Measurements from ENCODE around the gene PPP2R5C. TPM values are rescaled to one million over a fixed set of nuclear protein-coding genes. Genes with fewer than 3 reads are reported as not detected.

PPP2R5C gene
- total and polyA plus RNA-seq, 9 of the 15 experiments (the other 6 are each of a cell fraction or from before 2014, with no cell fraction given): 284 to 617 (median 395) TPM

- Histone ChIP-seq H3K27me3 (ENCODE audit: control insufficient read depth in 2 of 2, insufficient read depth in 2 of 2, low read length in 2 of 2) (no peaks in the 10 kb centered on the region), H3K9me3 (replicated peaks; ENCODE audit: control insufficient read depth, insufficient read depth, low read depth, low read length) (peaks cover 11% of the 10 kb centered on the region), H3K9me1 (ENCODE audit: control insufficient read depth, insufficient read depth, low read length) (no peaks in the 10 kb centered on the region), H3K4me2 (ENCODE audit: insufficient read depth, low read length) (peak overlapping the region; percentile 65; the same call in 1 of the 2 replicates), H3K9ac (ENCODE audit: insufficient read depth in 1 of 2, low read depth in 2 of 2, low read length in 2 of 2) (peak overlapping the region; percentile 64 to 85; a peak in 2 of 4 replicates), H3K4me1 (replicated peaks in 1 of 2; ENCODE audit: control insufficient read depth in 2 of 2, insufficient read depth in 2 of 2, low read length in 2 of 2) (peaks cover 21 to 32% of the 10 kb centered on the region in 2 experiments; a peak in 4 of 5 replicates), H3K36me3 (ENCODE audit: control insufficient read depth, insufficient read depth, low read length) (no peaks in the 10 kb centered on the region), H3K4me3 (no peak overlapping the region), H4K20me1 (replicated peaks; ENCODE audit: control insufficient read depth, insufficient read depth, low read length) (no peaks in the 10 kb centered on the region), H2AFZ (ENCODE audit: low read depth, low read length) (peak overlapping the region; percentile 83), H3K27ac (ENCODE audit: extremely low read depth, low read depth, low read length) (peak overlapping the region; percentile 67), H3K79me2 (ENCODE audit: control insufficient read depth, insufficient read depth, low read length) (no peaks in the 10 kb centered on the region)
- FAIRE-seq (no peak), DNase-seq (ENCODE audit: extremely low read depth in 1 of 4, low spot score in 3 of 4) (no peak), ATAC-seq (no peak)
- POLR2A ChIA-PET: no interaction called here
- TSS peak; percentile 61 for BruUV-seq (replicated peaks)
- intact Hi-C loops (cut with micrococcal nuclease): no loop called here
- 40% methylated on average over 2 of the region's 3 CpGs for WGBS (ENCODE audit: insufficient coverage, low coverage, missing lambda C conversion rate)
- in situ Hi-C loops (cut with MboI): no loop called here
- TF ChIP-seq FOXP1 (CRISPR knock-in tag; IDR thresholded peaks at IDR 0.05): 0 out of 2 replicates have a peak, but pooled peaks have one; percentile 22
- no peak for TF ChIP-seq MEIS2 (IDR thresholded peaks at IDR 0.05; ENCODE audit: partially characterized antibody)
- CTCF ChIA-PET (ENCODE audit: low intra/inter-chr PET ratio): no interaction called here
These were observed 30.8 kb upstream of the PPP2R5C start for GRCh38 chr14:101730626-101731186.

- Histone ChIP-seq H2AFZ (ENCODE audit: low read depth, low read length) (peak overlapping the region; percentile 83), H3K9me1 (ENCODE audit: control insufficient read depth, insufficient read depth, low read length) (no peaks in the 10 kb centered on the region), H3K27me3 (ENCODE audit: control insufficient read depth in 2 of 2, insufficient read depth in 2 of 2, low read length in 2 of 2) (no peaks in the 10 kb centered on the region), H3K9me3 (replicated peaks; ENCODE audit: control insufficient read depth, insufficient read depth, low read depth, low read length) (peaks cover 11% of the 10 kb centered on the region), H3K79me2 (ENCODE audit: control insufficient read depth, insufficient read depth, low read length) (no peaks in the 10 kb centered on the region), H3K4me1 (replicated peaks in 1 of 2; ENCODE audit: control insufficient read depth in 2 of 2, insufficient read depth in 2 of 2, low read length in 2 of 2) (peaks cover 21 to 27% of the 10 kb centered on the region in 2 experiments; a peak in 4 of 5 replicates), H3K4me2 (ENCODE audit: insufficient read depth, low read length) (peak overlapping the region; percentile 65), H3K27ac (ENCODE audit: extremely low read depth, low read depth, low read length) (peak overlapping the region; percentile 67), H3K9ac (ENCODE audit: insufficient read depth in 1 of 2, low read depth in 2 of 2, low read length in 2 of 2) (peak overlapping the region; percentile 64 to 85), H3K36me3 (ENCODE audit: control insufficient read depth, insufficient read depth, low read length) (no peaks in the 10 kb centered on the region), H3K4me3 (no peak overlapping the region), H4K20me1 (replicated peaks; ENCODE audit: control insufficient read depth, insufficient read depth, low read length) (no peaks in the 10 kb centered on the region)
- TSS peak; percentile 78 for BruUV-seq (replicated peaks)
- peak; percentile 89 for FAIRE-seq
- in situ Hi-C loops (cut with MboI) (no loop called here), intact Hi-C loops (cut with micrococcal nuclease) (no loop called here)
- CTCF ChIA-PET (ENCODE audit: low intra/inter-chr PET ratio): no interaction called here
- 19% methylated on average over 12 of the region's 16 CpGs for WGBS (ENCODE audit: insufficient coverage, low coverage, missing lambda C conversion rate)
- POLR2A ChIA-PET: interaction anchor here (0.6 kb wide), 1 partner anchor 130 kb away, joined by 3 read pairs; no protein-coding TSS in a partner anchor
- peak; percentile 90 for ATAC-seq
- peak; percentile 51 to 83 (median 52) for DNase-seq (ENCODE audit: extremely low read depth in 1 of 4, low spot score in 3 of 4)
- TF ChIP-seq C11orf30 (IDR thresholded peaks at IDR 0.05; ENCODE audit: low read depth) (no peak), CEBPG (CRISPR knock-in tag; IDR thresholded peaks at IDR 0.05) (peak; percentile 32; the same call in 1 of the 2 replicates), CEBPG (tag; conservative IDR thresholded peaks at IDR 0.05 in 1 of 2, IDR thresholded peaks at IDR 0.05 in 1 of 2) (peak in 1 of 2 experiments; percentile 62; a peak in 2 of 4 replicates), HMG20A (CRISPR knock-in tag; conservative IDR thresholded peaks at IDR 0.05) (no peak), ERF (CRISPR knock-in tag; IDR thresholded peaks at IDR 0.05) (no peak), PREB (CRISPR knock-in tag; IDR thresholded peaks at IDR 0.05) (no peak), POLR3G (IDR thresholded peaks at IDR 0.05; ENCODE audit: extremely low read depth, insufficient read length, insufficient replicate concordance) (no peak), ZNF512 (tag; IDR thresholded peaks at IDR 0.05) (no peak)
These were observed 30.1 kb upstream of the PPP2R5C start for GRCh38 chr14:101731187-101732080.
